ENCODE measurements around the gene IFIT2. TPM values are rescaled to one million over a fixed set of nuclear protein-coding genes. Genes with fewer than 3 reads are reported as not detected.
"Not testable (repeated sequence)": the region's sequence is repeated elsewhere in the genome, so short reads cannot be mapped to it uniquely, and the experiment has no call there.

The IFIT2 gene
- total RNA-seq, 4 donors from 2014 or later: 0.26 to 3.0 (median 1.5) TPM

GRCh38 chr10:89283936-89284475 lies 17.8 kb upstream of the IFIT2 start:
- Histone ChIP-seq H3K27ac (peak overlapping the region; percentile 62 to 90 (median 82)), H3K27me3 (no peaks in the 10 kb centered on the region), H3K9me3 (no peaks in the 10 kb centered on the region), H3K4me1 (peaks cover 19 to 74% (median 27%) of the 10 kb centered on the region in 3 donors), H3K36me3 (no peaks in the 10 kb centered on the region), H3K4me3 (peak overlapping the region in 3 of 4 donors; percentile 1 to 51 (median 9))
- WGBS, 2 donors: 5 to 11% methylated on average over 3 to 4 of the region's 4 CpGs
- intact Hi-C loops (cut with DNase I): no loop called here
- TF ChIP-seq POLR2A (IDR thresholded peaks at IDR 0.05): no peak
- TF ChIP-seq CTCF (IDR thresholded peaks at IDR 0.05): no peak
- DNase-seq: no peak

GRCh38 chr10:89284711-89285110 lies 17.1 kb upstream of the IFIT2 start:
- Histone ChIP-seq H3K4me1 (peaks cover 18 to 67% (median 20%) of the 10 kb centered on the region in 3 donors), H3K27ac (peak overlapping the region; percentile 62 to 90 (median 82))
- H3K4me3 ChIP-seq; intact Hi-C loops (cut with DNase I); H3K9me3 ChIP-seq; H3K27me3 ChIP-seq; H3K36me3 ChIP-seq; DNase-seq: not testable (repeated sequence)
- WGBS, 2 donors: 80 to 89% methylated on average over 6 of the region's 6 CpGs

- intact Hi-C loops (cut with DNase I); H3K4me3 ChIP-seq; DNase-seq; H3K27me3 ChIP-seq; H3K9me3 ChIP-seq; H3K36me3 ChIP-seq: not testable (repeated sequence)
- 71 to 84% methylated on average over 4 of the region's 4 CpGs for WGBS, 2 donors
- Histone ChIP-seq H3K27ac (peak overlapping the region in 3 of 4 donors; percentile 9 to 90 (median 17)), H3K4me1 (peaks cover 16 to 61% (median 20%) of the 10 kb centered on the region in 3 donors)
Measured at GRCh38 chr10:89285303-89285702, 16.5 kb upstream of the IFIT2 start.

GRCh38 chr10:89294721-89295239 lies 7.1 kb upstream of the IFIT2 start:
- Histone ChIP-seq H3K36me3 (no peaks in the 10 kb centered on the region), H3K9me3 (no peaks in the 10 kb centered on the region), H3K27ac (peak overlapping the region in 1 of 4 donors; percentile 87), H3K4me1 (peaks cover 3 to 30% (median 7%) of the 10 kb centered on the region in 3 donors), H3K4me3 (no peak overlapping the region), H3K27me3 (no peaks in the 10 kb centered on the region)
- DNase-seq: no peak
- intact Hi-C loops (cut with DNase I): no loop called here
- WGBS, 2 donors: 84 to 90% methylated on average over 3 of the region's 3 CpGs
- no peak for TF ChIP-seq CTCF (IDR thresholded peaks at IDR 0.05)
- no peak for TF ChIP-seq POLR2A (IDR thresholded peaks at IDR 0.05)

GRCh38 chr10:89295597-89295996 lies 6.2 kb upstream of the IFIT2 start:
- Histone ChIP-seq H3K4me3 (no peak overlapping the region), H3K27me3 (no peaks in the 10 kb centered on the region), H3K27ac (peak overlapping the region; percentile 53 to 87 (median 78)), H3K36me3 (no peaks in the 10 kb centered on the region), H3K4me1 (peaks cover 3 to 30% (median 7%) of the 10 kb centered on the region in 3 donors), H3K9me3 (no peaks in the 10 kb centered on the region)
- DNase-seq: no peak
- 0 to 31% methylated on average over 1 of the region's 1 CpG for WGBS, 2 donors
- intact Hi-C loops (cut with DNase I): no loop called here
- TF ChIP-seq CTCF (IDR thresholded peaks at IDR 0.05) (no peak), POLR2A (IDR thresholded peaks at IDR 0.05) (no peak)

GRCh38 chr10:89296220-89296648 lies 5.6 kb upstream of the IFIT2 start:
- TF ChIP-seq CTCF (IDR thresholded peaks at IDR 0.05) (no peak), POLR2A (IDR thresholded peaks at IDR 0.05) (no peak)
- no peaks in the 10 kb centered on the region for H3K9me3 ChIP-seq
- peaks cover 7 to 35% (median 11%) of the 10 kb centered on the region in 3 donors for H3K4me1 ChIP-seq
- H3K27me3 ChIP-seq: no peaks in the 10 kb centered on the region
- peak overlapping the region; percentile 53 to 87 (median 78) for H3K27ac ChIP-seq
- no peak for DNase-seq
- WGBS, 2 donors: 16 to 24% methylated on average over 5 of the region's 5 CpGs
- H3K36me3 ChIP-seq: no peaks in the 10 kb centered on the region
- no peak overlapping the region for H3K4me3 ChIP-seq
- intact Hi-C loops (cut with DNase I): no loop called here

All from esophagus squamous epithelium (tissue), 5 donors.